Measurements from ENCODE around the gene PTGES.

The PTGES gene

GRCh38 chr9:129716091-129716490 lies 36.8 kb downstream of the PTGES start:
- no peak for DNase-seq (ENCODE audit: low read depth)

- DNase-seq (ENCODE audit: low read depth), result no peak
These were observed 38.3 kb downstream of the PTGES start for GRCh38 chr9:129714511-129715061.

- no peak for DNase-seq (ENCODE audit: low read depth)
These were observed 39.5 kb downstream of the PTGES start for GRCh38 chr9:129713402-129713679.

- DNase-seq (ENCODE audit: low read depth), result no peak
These were observed 40.0 kb downstream of the PTGES start for GRCh38 chr9:129712634-129713401.

- no peak for DNase-seq (ENCODE audit: low read depth)
These were observed 42.7 kb downstream of the PTGES start for GRCh38 chr9:129710169-129710453.

- no peak for DNase-seq (ENCODE audit: low read depth)
These were observed 43.2 kb downstream of the PTGES start for GRCh38 chr9:129709438-129710168.

- DNase-seq (ENCODE audit: low read depth), result no peak
These were observed 44.0 kb downstream of the PTGES start for GRCh38 chr9:129708793-129709192.

- no peak for DNase-seq (ENCODE audit: low read depth)
These were observed 48.0 kb downstream of the PTGES start for GRCh38 chr9:129704807-129705206.

- DNase-seq (ENCODE audit: low read depth), result no peak
These were observed 49.0 kb downstream of the PTGES start for GRCh38 chr9:129703667-129704355.

GRCh38 chr9:129702589-129703520 lies 50.0 kb downstream of the PTGES start:
- DNase-seq (ENCODE audit: low read depth), result no peak

- DNase-seq (ENCODE audit: low read depth), result no peak
These were observed 51.3 kb downstream of the PTGES start for GRCh38 chr9:129701549-129701948.

- no peak for DNase-seq (ENCODE audit: low read depth)
These were observed 51.8 kb downstream of the PTGES start for GRCh38 chr9:129701054-129701453.

GRCh38 chr9:129698254-129698757 lies 54.5 kb downstream of the PTGES start:
- DNase-seq (ENCODE audit: low read depth), result no peak

GRCh38 chr9:129697656-129698253 lies 55.1 kb downstream of the PTGES start:
- DNase-seq (ENCODE audit: low read depth), result peak; percentile 12

GRCh38 chr9:129696944-129697655 lies 55.7 kb downstream of the PTGES start:
- no peak for DNase-seq (ENCODE audit: low read depth)

GRCh38 chr9:129695870-129696269 lies 57.0 kb downstream of the PTGES start:
- DNase-seq (ENCODE audit: low read depth), result no peak

GRCh38 chr9:129694243-129694646 lies 58.6 kb downstream of the PTGES start:
- no peak for DNase-seq (ENCODE audit: low read depth)

GRCh38 chr9:129693741-129694140 lies 59.1 kb downstream of the PTGES start:
- DNase-seq (ENCODE audit: low read depth), result no peak

- no peak for DNase-seq (ENCODE audit: low read depth)
These were observed 60.3 kb downstream of the PTGES start for GRCh38 chr9:129692534-129692933.

Data from activated T-cell treated with anti-CD3 and anti-CD28 coated beads for 1 hour (primary cell).